Uterine smooth muscle cell (primary cell): ENCODE data around the gene DHFR. TPM values are rescaled to one million over a fixed set of nuclear protein-coding genes. Genes with fewer than 3 reads are reported as not detected.

Experiments used
- total RNA-seq: library from RNA; depleted of rRNA; stranded (reverse); fragments of >200 nt; gene quantifications from 2 replicates; pipeline ENCODE4 v1.2.3, GENCODE V29; 2014

Gene DHFR
- 20.9 and 49.8 TPM in 2 replicates for total RNA-seq

DNA sequence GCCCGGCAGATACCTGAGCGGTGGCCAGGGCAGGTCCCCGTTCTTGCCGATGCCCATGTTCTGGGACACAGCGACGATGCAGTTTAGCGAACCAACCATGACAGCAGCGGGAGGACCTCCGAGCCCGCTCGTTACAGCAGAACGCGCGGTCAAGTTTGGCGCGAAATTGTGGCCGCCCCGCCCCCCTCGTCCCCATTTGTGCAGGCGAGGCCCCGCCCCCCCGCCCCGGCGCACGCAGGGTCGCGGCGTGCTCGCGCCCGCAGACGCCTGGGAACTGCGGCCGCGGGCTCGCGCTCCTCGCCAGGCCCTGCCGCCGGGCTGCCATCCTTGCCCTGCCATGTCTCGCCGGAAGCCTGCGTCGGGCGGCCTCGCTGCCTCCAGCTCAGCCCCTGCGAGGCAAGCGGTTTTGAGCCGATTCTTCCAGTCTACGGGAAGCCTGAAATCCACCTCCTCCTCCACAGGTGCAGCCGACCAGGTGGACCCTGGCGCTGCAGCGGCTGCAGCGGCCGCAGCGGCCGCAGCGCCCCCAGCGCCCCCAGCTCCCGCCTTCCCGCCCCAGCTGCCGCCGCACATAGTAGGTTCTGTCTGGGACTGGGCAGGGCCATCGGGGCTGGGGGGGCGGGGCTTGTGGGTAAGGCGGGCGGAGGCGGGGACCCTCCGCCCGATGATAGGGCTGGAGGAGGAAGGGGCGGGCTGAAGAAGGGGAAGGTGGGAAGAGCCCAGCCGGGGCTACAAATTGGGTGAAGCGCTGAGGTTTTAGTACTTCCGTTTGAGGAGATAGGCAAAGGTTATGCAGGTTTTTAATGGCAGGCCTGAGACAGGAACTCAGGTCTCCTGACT is at the start of gene DHFR, which contains the start of gene MSH3:
Gene DHFR (minus strand): TSS at position 593 of the 840 bp plus-strand sequence. CDS start 494 bp downstream, at position 99.
Gene MSH3 (plus strand): TSS at position 262 of the 840 bp plus-strand sequence. CDS start 76 bp downstream, at position 338.

Other genes starting within 250 kb of the DHFR start
- 43.7 and 46.2 TPM in 2 replicates for gene ZFYVE16, start 246.9 kb downstream of the DHFR start, total RNA-seq
- gene FAM151B, start 166.9 kb downstream of the DHFR start, total RNA-seq = 2.4 and 4.6 TPM in 2 replicates
- gene ANKRD34B, start 84.7 kb downstream of the DHFR start, total RNA-seq = not detected in 2 replicates
- 16.0 TPM in 2 replicates for gene MSH3, start 331 bp downstream of the DHFR start, total RNA-seq